ENCODE data around the gene IGF1R. TPM values are rescaled to one million over a fixed set of nuclear protein-coding genes. Genes with fewer than 3 reads are reported as not detected.

The IGF1R gene
- total and polyA plus RNA-seq, 12 donors = 8.6 to 138 (median 66.0) TPM

DNA sequence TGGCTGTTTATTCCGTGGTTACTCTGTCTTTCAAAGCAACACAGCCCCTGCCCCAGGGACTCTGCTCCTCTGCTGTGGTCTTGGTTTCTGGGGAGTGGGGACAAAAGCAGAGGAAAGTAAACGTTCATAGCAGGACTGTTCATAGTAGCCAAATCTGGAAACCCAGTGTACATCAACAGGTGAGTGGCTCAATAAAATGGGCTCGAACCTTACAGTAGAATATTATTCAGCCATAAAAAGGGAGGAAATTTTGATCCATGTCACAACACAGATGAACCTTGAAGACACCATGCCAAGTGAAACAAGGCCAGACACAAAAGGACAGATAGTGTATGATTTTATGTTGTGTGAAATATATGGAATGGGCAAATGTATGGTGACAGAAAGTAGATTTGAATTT lies 269.1 kb downstream of the IGF1R start:
- intact Hi-C loops (cut with DNase I) = no loop called here
- H3K27me3 ChIP-seq = no peaks in the 10 kb centered on the region
- H3K4me3 ChIP-seq = no peak overlapping the region
- no peak overlapping the region for H3K27ac ChIP-seq
- WGBS, 4 donors = 81 to 91% (median 89%) methylated on average over 3 of the region's 3 CpGs
- no peak for DNase-seq
- TF ChIP-seq, protein P1, sequence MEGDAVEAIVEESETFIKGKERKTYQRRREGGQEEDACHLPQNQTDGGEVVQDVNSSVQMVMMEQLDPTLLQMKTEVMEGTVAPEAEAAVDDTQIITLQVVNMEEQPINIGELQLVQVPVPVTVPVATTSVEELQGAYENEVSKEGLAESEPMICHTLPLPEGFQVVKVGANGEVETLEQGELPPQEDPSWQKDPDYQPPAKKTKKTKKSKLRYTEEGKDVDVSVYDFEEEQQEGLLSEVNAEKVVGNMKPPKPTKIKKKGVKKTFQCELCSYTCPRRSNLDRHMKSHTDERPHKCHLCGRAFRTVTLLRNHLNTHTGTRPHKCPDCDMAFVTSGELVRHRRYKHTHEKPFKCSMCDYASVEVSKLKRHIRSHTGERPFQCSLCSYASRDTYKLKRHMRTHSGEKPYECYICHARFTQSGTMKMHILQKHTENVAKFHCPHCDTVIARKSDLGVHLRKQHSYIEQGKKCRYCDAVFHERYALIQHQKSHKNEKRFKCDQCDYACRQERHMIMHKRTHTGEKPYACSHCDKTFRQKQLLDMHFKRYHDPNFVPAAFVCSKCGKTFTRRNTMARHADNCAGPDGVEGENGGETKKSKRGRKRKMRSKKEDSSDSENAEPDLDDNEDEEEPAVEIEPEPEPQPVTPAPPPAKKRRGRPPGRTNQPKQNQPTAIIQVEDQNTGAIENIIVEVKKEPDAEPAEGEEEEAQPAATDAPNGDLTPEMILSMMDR (IDR thresholded peaks at IDR 0.05) = no peak
- TF ChIP-seq POLR2A (IDR thresholded peaks at IDR 0.05) = no peak
- H3K4me1 ChIP-seq (replicated peaks in 1 of 2) = peaks cover 0 to 24% of the 10 kb centered on the region in 2 donors
- H3K9me3 ChIP-seq (replicated peaks in 1 of 3) = no peaks in the 10 kb centered on the region
- H3K36me3 ChIP-seq (replicated peaks in 1 of 2) = peaks cover 0 to 59% of the 10 kb centered on the region in 2 donors

- peaks cover 0 to 43% of the 10 kb centered on the region in 2 donors for H3K36me3 ChIP-seq (replicated peaks in 1 of 2)
- H3K27ac ChIP-seq = peak overlapping the region in 1 of 5 donors; percentile 2
- H3K27me3 ChIP-seq = no peaks in the 10 kb centered on the region
- H3K4me3 ChIP-seq = no peak overlapping the region
- TF ChIP-seq, protein P1 (IDR thresholded peaks at IDR 0.05) = no peak
- TF ChIP-seq POLR2A (IDR thresholded peaks at IDR 0.05) = no peak
- H3K9me3 ChIP-seq (replicated peaks in 1 of 3) = no peaks in the 10 kb centered on the region
- intact Hi-C loops (cut with DNase I) = no loop called here
- WGBS, 4 donors = 70 to 76% (median 74%) methylated on average over 8 to 10 of the region's 10 CpGs
- peaks cover 5 to 39% of the 10 kb centered on the region in 2 donors for H3K4me1 ChIP-seq (replicated peaks in 1 of 2)
- no peak for DNase-seq
These were observed 271.9 kb downstream of the IGF1R start for GRCh38 chr15:98920091-98920880.

- Histone ChIP-seq H3K4me3 (no peak overlapping the region), H3K36me3 (replicated peaks in 1 of 2) (peaks cover 0 to 25% of the 10 kb centered on the region in 2 donors), H3K27ac (peak overlapping the region; percentile 7 to 74 (median 35)), H3K4me1 (replicated peaks in 1 of 2) (peaks cover 5 to 47% of the 10 kb centered on the region in 2 donors), H3K27me3 (no peaks in the 10 kb centered on the region), H3K9me3 (replicated peaks in 1 of 3) (no peaks in the 10 kb centered on the region)
- intact Hi-C loops (cut with DNase I) = no loop called here
- TF ChIP-seq POLR2A (IDR thresholded peaks at IDR 0.05) = peak in 1 of 2 donors; percentile 16
- TF ChIP-seq, protein P1 (IDR thresholded peaks at IDR 0.05) = no peak
- peak; percentile 41 to 76 (median 65) for DNase-seq
- 34 to 63% (median 40%) methylated on average over 8 to 12 of the region's 12 CpGs for WGBS, 4 donors
These were observed 274.8 kb downstream of the IGF1R start for GRCh38 chr15:98923171-98923570.

GRCh38 chr15:98923579-98923978 lies 275.2 kb downstream of the IGF1R start:
- H3K4me3 ChIP-seq = no peak overlapping the region
- no peak for DNase-seq
- no peaks in the 10 kb centered on the region for H3K9me3 ChIP-seq (replicated peaks in 1 of 3)
- WGBS, 4 donors = 58 to 82% (median 76%) methylated on average over 6 to 10 of the region's 10 CpGs
- intact Hi-C loops (cut with DNase I) = no loop called here
- peaks cover 5 to 47% of the 10 kb centered on the region in 2 donors for H3K4me1 ChIP-seq (replicated peaks in 1 of 2)
- H3K27me3 ChIP-seq = no peaks in the 10 kb centered on the region
- H3K36me3 ChIP-seq (replicated peaks in 1 of 2) = peaks cover 0 to 25% of the 10 kb centered on the region in 2 donors
- H3K27ac ChIP-seq = peak overlapping the region in 4 of 5 donors; percentile 7 to 74 (median 46)
- TF ChIP-seq, protein P1 (IDR thresholded peaks at IDR 0.05) = no peak
- TF ChIP-seq POLR2A (IDR thresholded peaks at IDR 0.05) = no peak

All from adrenal gland (tissue), 12 donors.